K562 (cell line): Measurements from ENCODE around the gene ARHGAP28. TPM values are rescaled to one million over a fixed set of nuclear protein-coding genes. Genes with fewer than 3 reads are reported as not detected.

Source experiments
- ATAC-seq: fragments of 200-7000 bp; cut with Tn5 transposase; 3 replicates; pipeline ENCODE4 v1.9.1; 2020; ENCODE audit warnings: moderate library complexity
- BruUV-seq: library from RNA; stranded (reverse); fragments of 400-500 nt; replicated peaks from 2 replicates; lab custom pipeline; 2021; lab: Mats Ljungman, UMichigan
- CTCF ChIA-PET: fragments of 300-600 bp; formaldehyde crosslinking; extraction: SDS; loops from one replicate; lab custom pipeline; 2021; ENCODE audit warnings: low intra/inter-chr PET ratio; lab: Yijun Ruan, JAX
- POLR2A ChIA-PET: fragments of 300-600, 350-650 bp; sonication (Branson Sonifier 250); formaldehyde crosslinking; extraction: SDS; loops from one replicate; lab custom pipeline; 2021; ENCODE audit warnings: antibody characterized with exemption, inconsistent platforms; lab: Yijun Ruan, JAX
- DNase-seq, 4 experiments: peaks; one replicate each; pipeline versions ENCODE4 v3.0.0 to v3.0.0-alpha.2; 2011 to 2018; ENCODE audit warnings: low spot score in 3 of 4, mixed read lengths in 3 of 4; ENCODE audit errors: extremely low read depth in 1 of 4
- FAIRE-seq: peaks from 2 replicates; lab custom pipeline; 2011; peaks lifted over from hg19 to GRCh38; lab: Jason Lieb, UNC
- H2AFZ ChIP-seq: 2 replicates; pipeline ENCODE4 v1.6.0; 2011; ENCODE audit warnings: low read depth, low read length, control low read depth, inconsistent platforms
- H3K27ac ChIP-seq: fragments of 200-600 bp; 3 replicates; pipeline ENCODE4 v1.8.0; 2011; ENCODE audit warnings: low read depth, mild to moderate bottlenecking, control low read depth, inconsistent platforms, low read length, moderate library complexity, mixed read lengths; ENCODE audit errors: extremely low read depth
- H3K27me3 ChIP-seq, 2 experiments: fragments of 300-600 bp in 1 of 2; 2 replicates in 1 of 2; 3 replicates in 1 of 2; pipeline versions ENCODE4 v1.6.0 to v1.8.0; 2011; ENCODE audit warnings: inconsistent platforms in 2 of 2, low read length in 2 of 2, mild to moderate bottlenecking in 1 of 2, mixed read lengths in 1 of 2, moderate library complexity in 1 of 2; ENCODE audit not compliant: control insufficient read depth in 2 of 2, insufficient read depth in 2 of 2
- H3K36me3 ChIP-seq: fragments of 300-600 bp; 3 replicates; pipeline ENCODE4 v1.8.0; 2011; ENCODE audit warnings: mild to moderate bottlenecking, low read length, inconsistent platforms; ENCODE audit not compliant: control insufficient read depth, insufficient read depth
- H3K4me1 ChIP-seq, 2 experiments: fragments of 200-600 bp in 1 of 2; replicated peaks in 1 of 2; 2 replicates in 1 of 2; 3 replicates in 1 of 2; pipeline versions ENCODE4 v1.5.1 to v1.8.0; 2011; ENCODE audit warnings: inconsistent platforms in 2 of 2, low read length in 2 of 2, mild to moderate bottlenecking in 1 of 2, mixed read lengths in 1 of 2, moderate library complexity in 1 of 2; ENCODE audit not compliant: control insufficient read depth in 2 of 2, insufficient read depth in 2 of 2
- H3K4me2 ChIP-seq: 2 replicates; pipeline ENCODE4 v1.6.1; 2011; ENCODE audit warnings: low read length, control low read depth, inconsistent platforms, mixed read lengths; ENCODE audit not compliant: insufficient read depth
- H3K4me3 ChIP-seq: fragments of 200-600 bp; sonication (generic), shearing (Covaris generic); 2 replicates; pipeline ENCODE4 v1.5.1; 2016; ENCODE audit warnings: control low read depth, inconsistent platforms
- H3K79me2 ChIP-seq: fragments of 200-600 bp; 3 replicates; pipeline ENCODE4 v1.8.0; 2011; ENCODE audit warnings: low read length, inconsistent platforms; ENCODE audit not compliant: control insufficient read depth, insufficient read depth
- H3K9ac ChIP-seq, 2 experiments: 2 replicates each; pipeline versions ENCODE4 v1.6.0 to v1.6.1; 2011; ENCODE audit warnings: low read depth in 2 of 2, low read length in 2 of 2, control low read depth in 1 of 2, inconsistent platforms in 1 of 2, mild to moderate bottlenecking in 1 of 2, mixed read lengths in 1 of 2; ENCODE audit not compliant: insufficient read depth in 1 of 2
- H3K9me1 ChIP-seq: one replicate; pipeline ENCODE4 v1.6.0; 2011; ENCODE audit warnings: inconsistent platforms, mild to moderate bottlenecking, low read length, moderate library complexity; ENCODE audit not compliant: control insufficient read depth, insufficient read depth
- H3K9me3 ChIP-seq: replicated peaks from 2 replicates; pipeline ENCODE4 v1.5.1; 2011; ENCODE audit warnings: low read depth, low read length, inconsistent platforms; ENCODE audit not compliant: control insufficient read depth, insufficient read depth
- H4K20me1 ChIP-seq: replicated peaks from 2 replicates; pipeline ENCODE4 v1.6.1; 2011; ENCODE audit warnings: low read length, inconsistent platforms, mixed read lengths; ENCODE audit not compliant: control insufficient read depth, insufficient read depth
- CAMTA2 ChIP-seq: fragments of 250-450 bp; sonication (Bioruptor Pico); conservative IDR thresholded peaks from 2 replicates; pipeline ENCODE4 v1.5.1; 2022
- CHD4 ChIP-seq: fragments of 200-600 bp; sonication (generic); IDR thresholded peaks from 3 replicates; pipeline ENCODE4 v1.6.1; 2012; ENCODE audit warnings: low read depth, mild to moderate bottlenecking, mixed read lengths, low read length, inconsistent platforms; ENCODE audit not compliant: insufficient read depth, insufficient replicate concordance, poor library complexity, severe bottlenecking
- EZH2 ChIP-seq: IDR thresholded peaks from 2 replicates; pipeline ENCODE4 v1.6.1; 2012; ENCODE audit warnings: low read depth, mild to moderate bottlenecking, inconsistent platforms, low read length, borderline replicate concordance
- RBM34 ChIP-seq: fragments of 200-400 bp; formaldehyde crosslinking; IDR thresholded peaks from 2 replicates; pipeline ENCODE4 v1.6.1; 2018; ENCODE audit warnings: low read length, borderline replicate concordance; ENCODE audit not compliant: insufficient read depth
- RFX1 ChIP-seq: fragments of 450-650 bp; IDR thresholded peaks from 2 replicates; pipeline ENCODE4 v1.6.1; 2016; ENCODE audit warnings: mild to moderate bottlenecking, moderate library complexity
- RNF219 ChIP-seq: fragments of 250-450 bp; sonication (Bioruptor Pico); IDR thresholded peaks from 2 replicates; pipeline ENCODE4 v1.5.0; 2022; ENCODE audit warnings: mild to moderate bottlenecking
- WGBS: fragments of 100-300 bp; shearing (Covaris generic); methylation state at CpG from one replicate; pipeline ENCODE4 v1.1.6; 2016; ENCODE audit warnings: low coverage, mixed read lengths; ENCODE audit not compliant: insufficient coverage; ENCODE audit errors: missing lambda C conversion rate; 5-methylcytosine and 5-hydroxymethylcytosine counted together
- in situ Hi-C: fragments of 300-500 bp; cut with MboI; formaldehyde crosslinking; loops from 4 replicates; pipeline ENCODE4 v1.15.0; 2018; ENCODE audit warnings: inconsistent platforms, mixed read lengths
- intact Hi-C: fragments of 100-400 bp; cut with micrococcal nuclease; formaldehyde crosslinking; loops from 2 replicates; pipeline ENCODE4 v1.14.2; 2022
- polyA plus RNA-seq, 8 experiments: library from polyadenylated mRNA; depleted of rRNA in 4 of 8; stranded (reverse) in 5 of 8; unstranded in 3 of 8; fragments of >200 nt; fragmentation: Nextera tagmentation in 2 of 8; fragmentation: Illumina TruSeq in 1 of 8; extraction: Ambion mirVana in 2 of 8; extraction: Trizol in 1 of 8; gene quantifications; 2 replicates each; pipeline versions ENCODE4 v1.2.1 to v1.2.3, GENCODE V29; 2011 to 2014; ENCODE audit warnings: inconsistent platforms in 1 of 8, missing spikeins in 1 of 8
- total RNA-seq, 7 experiments: library from RNA; depleted of rRNA in 6 of 7; stranded (reverse); fragments of >200 nt in 6 of 7; fragmentation: Illumina TruSeq in 2 of 7; extraction: Trizol in 2 of 7; gene quantifications; 2 replicates each; pipeline versions ENCODE4 v1.2.1 to v1.2.3, GENCODE V29; 2011 to 2021; ENCODE audit warnings: low replicate concordance in 1 of 7

ARHGAP28 gene
- total and polyA plus RNA-seq, 9 of the 15 experiments (the other 6 are each of a cell fraction or from before 2014, with no cell fraction given) = 0.93 to 5.9 (median 5.0) TPM

GRCh38 chr18:6951336-6952090 lies 222.0 kb downstream of the ARHGAP28 start:
- Histone ChIP-seq H2AFZ (no peak overlapping the region), H3K4me1 (no peaks in the 10 kb centered on the region; a peak in 1 of 5 replicates), H4K20me1 (no peaks in the 10 kb centered on the region; the same call in 1 of the 2 replicates), H3K9ac (no peak overlapping the region), H3K27me3 (peaks cover 70 to 85% of the 10 kb centered on the region in 2 experiments), H3K27ac (no peak overlapping the region), H3K9me3 (no peaks in the 10 kb centered on the region), H3K4me3 (no peak overlapping the region), H3K9me1 (no peaks in the 10 kb centered on the region), H3K36me3 (no peaks in the 10 kb centered on the region), H3K4me2 (no peak overlapping the region), H3K79me2 (no peaks in the 10 kb centered on the region)
- CTCF ChIA-PET = interaction anchor here (0.6 kb wide), 1 partner anchor 215 kb away, joined by 3 read pairs; no protein-coding TSS in a partner anchor
- DNase-seq = no peak
- POLR2A ChIA-PET = interaction anchor here (1.0 kb wide), 1 partner anchor 14 kb away, joined by 3 read pairs; no protein-coding TSS in a partner anchor
- ATAC-seq = no peak; the same call in 2 of the 3 replicates
- 3% methylated on average over 17 of the region's 17 CpGs for WGBS
- BruUV-seq = no TSS peak
- in situ Hi-C loops (no loop called here), intact Hi-C loops (no loop called here)
- FAIRE-seq = no peak
- TF ChIP-seq RNF219 (no peak), EZH2 (no peak), RBM34 (no peak), CAMTA2 (CRISPR knock-in tag) (no peak), CHD4 (no peak), RFX1 (no peak)
